GM18517 (cell line): Measurements from ENCODE around the gene RTTN.
A peak's percentile ranks its signal among the peaks of the same experiment; 100 is the strongest.

Source experiments
- ATAC-seq: cut with Tn5 transposase; IDR thresholded peaks from one replicate; pipeline ENCODE4 v1.9.1; 2021; ENCODE audit warnings: mild to moderate bottlenecking, moderate library complexity; ENCODE audit not compliant: unreplicated experiment

Gene RTTN

DNA sequence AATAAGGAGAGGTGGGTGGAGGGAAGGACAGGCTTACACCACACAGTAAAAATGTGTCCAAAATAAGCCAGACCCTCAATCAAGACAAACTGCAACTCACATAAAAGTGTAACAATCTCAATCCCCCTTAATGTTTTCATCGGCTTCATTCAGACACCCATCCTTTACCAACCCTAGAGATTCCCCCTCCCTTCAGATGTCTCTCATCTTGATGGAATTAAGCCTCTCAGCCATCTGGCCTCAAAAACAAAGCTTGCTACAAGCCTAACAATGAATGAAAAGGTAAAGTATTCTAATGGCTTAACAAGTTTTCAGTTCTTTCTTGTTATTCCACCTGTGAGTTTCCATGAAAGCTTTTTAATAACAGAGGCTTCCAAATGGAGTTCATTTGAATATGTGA is 5.2 kb downstream of the RTTN start:
- ATAC-seq = no peak

- ATAC-seq = no peak
These were observed 7.6 kb downstream of the RTTN start for GRCh38 chr18:70197844-70198243.

DNA sequence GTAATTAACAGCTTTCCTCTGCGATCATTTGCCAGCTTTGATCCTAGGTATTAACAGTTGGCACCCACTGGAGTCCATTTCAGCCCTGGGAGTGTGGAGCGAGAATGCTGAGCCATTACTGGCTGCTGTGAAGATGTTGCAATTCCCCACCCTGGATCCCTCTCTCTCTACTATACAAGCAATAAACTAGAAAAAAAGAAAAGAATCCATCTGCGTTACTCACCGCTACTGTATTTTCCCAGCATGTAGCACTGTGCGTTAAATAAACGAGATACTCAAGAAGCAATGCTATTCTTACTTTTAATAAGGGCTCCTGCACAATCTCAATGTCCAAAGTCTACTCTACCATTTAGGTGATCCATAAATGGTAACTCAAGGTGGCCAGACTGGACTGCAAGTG is 8.5 kb downstream of the RTTN start:
- ATAC-seq = no peak

- no peak for ATAC-seq
These were observed 9.5 kb downstream of the RTTN start for GRCh38 chr18:70195852-70196434.

DNA sequence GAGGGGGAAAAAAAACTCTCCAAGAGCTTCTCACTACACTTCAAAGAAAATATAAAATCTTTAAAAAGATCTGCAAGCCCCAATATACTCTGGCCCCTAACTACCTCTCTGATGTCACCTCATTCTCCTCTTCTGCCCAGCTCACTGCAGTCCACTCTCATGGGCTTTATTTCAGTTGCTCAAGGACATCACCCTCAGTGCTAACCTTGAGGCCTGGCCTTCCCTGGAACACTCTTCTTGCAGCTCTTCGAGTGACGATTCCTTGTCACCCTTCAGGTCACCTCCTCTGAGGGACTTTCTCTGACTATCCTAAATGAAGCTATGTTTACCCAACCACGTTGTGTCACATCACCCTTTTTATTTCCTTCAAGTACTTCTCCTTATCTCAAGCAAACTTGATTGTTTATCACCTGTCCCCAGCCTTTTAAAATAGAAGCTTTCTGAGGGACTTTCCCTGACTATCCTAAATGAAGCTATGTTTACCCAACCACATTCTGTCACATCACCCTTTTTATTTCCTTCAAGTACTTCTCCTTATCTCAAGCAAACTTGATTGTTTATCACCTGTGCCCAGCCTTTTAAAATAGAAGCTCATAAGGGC is 10.4 kb downstream of the RTTN start:
- peak; percentile 54 for ATAC-seq

DNA sequence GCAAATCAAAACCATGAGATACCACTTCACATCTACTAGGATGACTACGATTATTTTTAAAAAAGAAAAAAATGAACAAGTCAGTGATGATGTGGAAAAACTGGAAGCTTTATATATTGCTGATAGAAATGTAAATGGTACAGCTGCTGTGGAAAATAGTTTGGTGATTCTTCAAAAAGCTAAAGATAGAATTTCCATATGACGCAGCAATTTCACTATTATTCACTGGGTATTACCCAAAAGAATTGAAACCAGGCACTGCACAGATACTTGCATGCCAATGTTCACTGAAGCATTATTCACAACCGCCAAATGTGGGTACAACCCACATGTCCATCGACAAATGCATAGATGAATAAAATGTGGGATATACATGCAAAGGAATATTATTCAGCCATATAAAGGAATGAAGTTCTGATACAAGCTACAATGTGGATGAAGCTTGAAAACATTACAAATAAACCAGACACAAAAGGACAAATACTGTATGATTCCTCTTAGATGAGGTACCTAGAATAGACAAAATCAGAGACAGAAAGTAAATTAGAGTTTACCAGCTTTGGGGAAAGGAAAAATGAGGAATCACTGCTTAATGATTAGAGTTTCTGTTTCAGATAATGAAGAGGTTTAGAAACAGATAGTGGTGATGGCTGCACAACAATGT is 11.1 kb downstream of the RTTN start:
- ATAC-seq = peak; percentile 84

GRCh38 chr18:70190529-70190928 is 15.0 kb downstream of the RTTN start:
- ATAC-seq = no peak

DNA sequence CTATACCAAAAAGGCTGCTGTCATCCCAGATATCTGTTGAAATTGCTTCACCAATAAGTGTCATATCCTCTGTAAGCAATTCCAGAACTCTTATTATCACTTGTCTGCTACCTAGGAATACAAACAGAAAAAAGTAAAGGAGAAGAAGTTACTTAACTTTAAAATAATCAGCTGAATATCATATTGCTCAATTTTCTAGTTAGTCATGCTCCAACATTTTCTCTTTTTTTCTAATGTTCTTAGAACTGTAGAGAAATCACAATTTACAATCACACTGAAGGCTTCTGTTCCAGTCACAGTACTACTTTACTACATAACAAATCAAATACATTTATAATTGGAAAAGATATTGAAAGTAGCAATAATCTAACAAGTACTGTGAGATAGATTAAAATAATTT is 17.4 kb downstream of the RTTN start:
- no peak for ATAC-seq

GRCh38 chr18:70183441-70183840 is 22.0 kb downstream of the RTTN start:
- no peak for ATAC-seq

DNA sequence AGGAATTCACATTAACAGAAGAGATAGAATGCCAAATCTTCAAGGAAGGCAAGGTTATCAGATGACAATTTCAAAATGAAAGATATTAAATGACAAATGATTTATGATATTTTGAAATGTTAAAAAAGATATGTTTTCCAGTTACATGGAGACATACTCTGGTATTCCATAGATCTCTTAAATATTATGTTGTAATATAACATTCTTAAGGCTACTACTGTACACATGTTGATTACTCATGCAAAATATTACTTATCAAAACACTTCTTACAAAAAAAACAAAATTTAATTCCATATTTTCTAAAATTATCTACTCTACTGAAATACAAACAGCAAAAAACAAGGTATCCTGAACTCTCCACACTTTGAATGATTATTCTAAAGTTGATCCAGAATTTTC is 22.9 kb downstream of the RTTN start:
- ATAC-seq = no peak

GRCh38 chr18:70181725-70182124 is 23.8 kb downstream of the RTTN start:
- ATAC-seq = no peak

- no peak for ATAC-seq
These were observed 24.5 kb downstream of the RTTN start for GRCh38 chr18:70181015-70181414.

DNA sequence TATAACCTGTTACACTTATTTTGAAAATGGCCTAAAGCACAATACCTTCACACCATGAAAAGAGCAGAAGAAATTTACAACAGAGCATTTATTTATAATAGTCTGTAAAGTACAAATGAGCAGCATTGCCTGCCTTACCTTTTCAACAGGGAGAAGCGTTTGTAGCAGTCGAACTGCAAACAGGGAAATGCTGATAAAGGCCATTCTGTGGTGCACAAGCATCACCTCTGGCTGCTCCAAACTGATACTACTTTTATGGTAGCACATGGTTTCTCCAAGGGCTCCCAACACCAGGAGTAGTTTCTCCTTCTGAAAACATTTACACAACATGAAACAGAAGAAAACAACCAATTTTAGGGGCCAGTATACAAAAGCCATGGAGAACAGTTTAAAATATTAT is 28.9 kb downstream of the RTTN start:
- ATAC-seq = no peak

GRCh38 chr18:70175216-70175615 is 30.3 kb downstream of the RTTN start:
- no peak for ATAC-seq

- ATAC-seq = no peak
These were observed 33.3 kb downstream of the RTTN start for GRCh38 chr18:70172225-70172624.

DNA sequence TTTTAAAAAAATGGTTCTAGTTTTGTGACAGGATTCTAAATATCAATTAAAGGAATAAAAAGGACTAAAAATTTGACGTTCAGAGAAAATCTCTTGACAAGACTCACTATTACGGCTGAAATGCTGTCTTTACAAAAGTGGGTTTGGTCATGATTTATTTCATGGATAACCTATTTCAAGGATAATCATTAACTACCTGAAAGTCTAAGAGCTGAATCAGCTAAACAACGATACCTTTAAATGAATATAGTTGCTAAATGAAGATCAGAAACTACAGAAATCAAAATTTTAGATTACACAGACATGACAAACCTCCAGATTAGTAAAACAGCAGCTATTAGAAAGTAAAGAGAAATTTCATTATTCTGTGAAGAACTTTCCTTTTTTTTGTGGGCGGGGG is 35.7 kb downstream of the RTTN start:
- no peak for ATAC-seq

DNA sequence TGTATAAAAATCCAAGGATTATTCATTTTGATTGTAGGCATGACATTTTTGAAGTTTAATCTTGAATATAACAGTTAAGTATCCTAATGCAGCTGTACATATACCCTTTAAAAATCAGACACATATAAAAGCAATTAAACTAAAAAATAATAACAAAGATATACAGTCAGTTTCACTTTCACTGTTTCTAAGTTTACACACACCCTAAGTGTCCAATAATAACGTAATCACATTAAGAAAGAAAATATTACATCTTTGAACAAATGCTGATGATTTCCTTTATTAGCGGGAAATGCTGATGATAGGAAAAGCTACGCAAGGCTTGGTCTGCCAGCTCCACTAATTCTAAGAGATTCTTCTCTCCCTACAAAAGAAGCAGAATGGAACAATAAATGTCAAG is 38.8 kb downstream of the RTTN start:
- ATAC-seq = no peak

- peak; percentile 70 for ATAC-seq
These were observed 39.6 kb downstream of the RTTN start for GRCh38 chr18:70165936-70166335.

GRCh38 chr18:70160073-70160678 is 45.3 kb downstream of the RTTN start:
- no peak for ATAC-seq

- peak; percentile 95 for ATAC-seq
These were observed 46.3 kb downstream of the RTTN start for GRCh38 chr18:70158992-70159717.

DNA sequence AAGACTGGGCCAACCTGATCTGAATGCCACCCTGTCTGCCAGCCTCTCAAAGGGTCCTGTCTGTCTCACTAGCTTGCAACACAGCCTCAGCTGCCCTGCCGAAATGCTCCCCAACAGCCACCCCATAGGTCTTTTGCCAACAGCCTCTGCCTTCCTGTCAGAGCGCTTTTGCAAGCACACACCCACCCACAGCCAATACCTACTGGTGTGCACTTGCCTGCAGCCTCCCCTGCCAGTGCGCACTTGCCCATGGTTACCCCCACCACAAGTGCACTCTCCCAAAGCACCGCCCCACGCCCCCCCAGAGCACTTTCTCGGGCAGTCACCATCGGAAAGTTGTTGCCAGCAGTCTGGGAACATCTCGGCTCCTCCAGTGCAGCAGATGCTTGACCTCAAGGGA is 48.6 kb downstream of the RTTN start:
- ATAC-seq = no peak
